HEK293 (cell line): ENCODE measurements around the gene SYT2.
"Not testable (repeated sequence)": the region's sequence is repeated elsewhere in the genome, so short reads cannot be mapped to it uniquely, and the experiment has no call there.

Source experiments
- BCL6B ChIP-seq: fragments of 450-650 bp; formaldehyde crosslinking; IDR thresholded peaks from 2 replicates; pipeline ENCODE4 v1.5.1; 2017; ENCODE audit warnings: missing biosample characterization, missing genetic modification characterization
- CTCF ChIP-seq: fragments of 450-650 bp; formaldehyde crosslinking; IDR thresholded peaks from 2 replicates; pipeline ENCODE4 v1.5.1; 2016; ENCODE audit warnings: missing biosample characterization, missing genetic modification characterization
- GLIS2 ChIP-seq: fragments of 450-650 bp; formaldehyde crosslinking; IDR thresholded peaks from 2 replicates; pipeline ENCODE4 v1.5.1; 2016; ENCODE audit warnings: missing biosample characterization, missing genetic modification characterization
- KLF16 ChIP-seq: fragments of 450-650 bp; formaldehyde crosslinking; IDR thresholded peaks from 2 replicates; pipeline ENCODE4 v1.5.1; 2017; ENCODE audit warnings: missing biosample characterization, missing genetic modification characterization
- KLF17 ChIP-seq: fragments of 450-650 bp; formaldehyde crosslinking; IDR thresholded peaks from 2 replicates; pipeline ENCODE4 v1.5.1; 2016; ENCODE audit warnings: missing biosample characterization, missing genetic modification characterization
- PBX3 ChIP-seq: sonication (generic); formaldehyde crosslinking; IDR thresholded peaks from 2 replicates; pipeline ENCODE4 v1.8.1; 2022; ENCODE audit warnings: mild to moderate bottlenecking, moderate library complexity, missing genetic modification reagents
- REST ChIP-seq: fragments of 450-650 bp; formaldehyde crosslinking; IDR thresholded peaks from 2 replicates; pipeline ENCODE4 v1.5.1; 2016; ENCODE audit warnings: missing biosample characterization, missing genetic modification characterization
- TCF7L2 ChIP-seq: IDR thresholded peaks from 2 replicates; pipeline ENCODE4 v1.6.1; 2011; ENCODE audit warnings: low read depth, mild to moderate bottlenecking, inconsistent platforms, low read length, moderate library complexity, borderline replicate concordance
- TSHZ1 ChIP-seq: fragments of 450-650 bp; formaldehyde crosslinking; IDR thresholded peaks from 2 replicates; pipeline ENCODE4 v1.5.1; 2016; ENCODE audit warnings: missing biosample characterization, missing genetic modification characterization, borderline replicate concordance
- YY1 ChIP-seq: fragments of 450-650 bp; formaldehyde crosslinking; IDR thresholded peaks from 2 replicates; pipeline ENCODE4 v1.5.1; 2018; ENCODE audit warnings: missing biosample characterization, missing genetic modification characterization
- ZBTB20 ChIP-seq: fragments of 450-650 bp; formaldehyde crosslinking; IDR thresholded peaks from 2 replicates; pipeline ENCODE4 v1.5.1; 2016; ENCODE audit warnings: missing biosample characterization, missing genetic modification characterization
- ZNF433 ChIP-seq: fragments of 450-650 bp; formaldehyde crosslinking; IDR thresholded peaks from 2 replicates; pipeline ENCODE4 v1.5.1; 2016; ENCODE audit warnings: missing biosample characterization, missing genetic modification characterization, low read depth
- ZNF707 ChIP-seq: fragments of 450-650 bp; formaldehyde crosslinking; IDR thresholded peaks from 2 replicates; pipeline ENCODE4 v1.5.1; 2016; ENCODE audit warnings: missing biosample characterization, missing genetic modification characterization

- not testable (repeated sequence) for TF ChIP-seq YY1 (tag by site-specific recombination); ZNF433 (tag by site-specific recombination); PBX3 (CRISPR knock-in tag); CTCF (tag by site-specific recombination); ZNF707 (tag by site-specific recombination); KLF16 (tag by site-specific recombination); TCF7L2; ZBTB20 (tag by site-specific recombination); KLF17 (tag by site-specific recombination); TSHZ1; BCL6B (tag by site-specific recombination); REST (tag by site-specific recombination)
- TF ChIP-seq GLIS2 (tag by site-specific recombination), result peak; percentile 21; the same call in 1 of the 2 replicates
Observed at GRCh38 chr1:202623476-202623875, 86.8 kb downstream of the SYT2 start.
